Amniotic epithelial cell (primary cell): ENCODE data around the gene CAGE1.

Experiments
- DNase-seq: peaks from one replicate; pipeline ENCODE4 v3.0.0-alpha.2; 2010; ENCODE audit warnings: low read depth

Gene CAGE1

DNA sequence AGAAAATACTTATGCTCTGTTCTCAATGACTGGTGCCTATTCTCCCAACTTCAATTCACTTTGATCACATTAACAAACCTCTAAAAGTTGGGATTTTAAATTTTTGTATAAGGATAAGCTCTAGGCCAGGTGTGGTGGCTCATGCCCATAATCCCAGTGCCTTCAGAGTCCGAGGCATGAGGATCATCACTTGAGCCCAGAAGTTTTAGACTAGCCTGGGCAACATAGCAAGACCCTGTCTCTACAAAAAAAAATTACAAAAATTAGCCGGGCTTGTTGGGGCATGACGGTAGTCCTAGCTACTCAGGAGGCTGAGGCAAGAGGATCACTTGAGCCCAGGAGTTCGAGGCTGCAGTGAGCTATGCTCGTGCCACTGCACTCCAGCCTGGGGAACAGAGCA, 80.5 kb downstream of the CAGE1 start:
- no peak for DNase-seq

GRCh38 chr6:7307533-7307932, 82.0 kb downstream of the CAGE1 start:
- no peak for DNase-seq

- no peak for DNase-seq
Measured at GRCh38 chr6:7304821-7305220, 84.7 kb downstream of the CAGE1 start.

DNA sequence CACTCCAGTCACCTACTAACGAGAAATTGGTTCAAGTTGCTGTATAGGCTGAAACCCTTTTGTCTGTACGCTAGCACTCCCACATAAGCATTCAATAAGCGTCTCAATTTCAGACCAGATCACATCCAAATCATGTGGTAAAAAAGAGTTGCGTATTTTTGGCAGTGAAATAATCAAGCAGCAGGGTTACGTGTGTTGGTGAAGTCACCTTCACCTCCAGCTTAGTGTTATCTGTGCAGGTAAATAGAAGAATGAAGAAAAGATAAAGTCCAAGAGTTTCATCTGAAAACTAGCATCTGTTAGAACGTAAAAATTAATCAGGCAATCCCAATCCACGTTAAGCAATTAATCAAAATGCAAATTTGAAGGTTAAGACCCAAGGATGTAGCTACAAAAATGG, 87.8 kb downstream of the CAGE1 start:
- no peak for DNase-seq

DNA sequence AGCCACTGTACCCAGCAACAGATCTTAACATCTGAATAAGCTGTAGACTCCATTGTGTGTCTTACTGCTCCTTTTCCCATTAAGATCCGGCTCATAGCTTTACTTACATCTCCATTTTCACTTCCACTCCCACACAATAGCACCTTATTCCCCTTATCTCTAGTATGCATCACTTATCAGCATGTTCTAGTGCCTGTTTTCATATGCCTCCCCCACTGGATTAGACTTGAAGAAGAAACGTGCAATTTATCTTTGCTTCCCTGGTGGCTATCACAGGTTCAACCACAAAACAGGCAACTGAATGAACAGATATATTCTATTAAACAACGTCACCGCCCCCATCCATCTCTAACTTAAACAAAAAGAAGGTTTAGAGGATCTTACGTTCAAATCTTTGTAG, 88.6 kb downstream of the CAGE1 start:
- DNase-seq, result peak; percentile 44

DNA sequence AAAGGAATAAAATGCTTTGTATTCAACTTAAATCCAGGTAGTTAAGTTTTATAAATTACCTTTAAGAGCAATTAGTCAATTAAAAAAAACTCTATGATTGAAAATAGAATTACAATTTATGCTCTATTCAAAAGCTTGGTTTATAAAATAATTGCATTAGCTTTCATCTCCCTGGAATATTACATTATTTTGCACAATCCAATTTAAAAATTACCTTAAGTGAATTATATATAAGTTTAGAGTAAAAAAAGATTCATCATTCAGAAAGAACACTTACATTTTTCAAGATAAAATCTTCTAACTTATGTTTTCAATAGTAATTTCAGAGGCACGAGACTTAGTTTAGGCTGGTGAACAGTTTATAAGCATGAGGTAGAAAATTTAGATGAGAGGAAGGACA, 91.4 kb downstream of the CAGE1 start:
- no peak for DNase-seq

GRCh38 chr6:7296602-7297001, 92.9 kb downstream of the CAGE1 start:
- no peak for DNase-seq

DNA sequence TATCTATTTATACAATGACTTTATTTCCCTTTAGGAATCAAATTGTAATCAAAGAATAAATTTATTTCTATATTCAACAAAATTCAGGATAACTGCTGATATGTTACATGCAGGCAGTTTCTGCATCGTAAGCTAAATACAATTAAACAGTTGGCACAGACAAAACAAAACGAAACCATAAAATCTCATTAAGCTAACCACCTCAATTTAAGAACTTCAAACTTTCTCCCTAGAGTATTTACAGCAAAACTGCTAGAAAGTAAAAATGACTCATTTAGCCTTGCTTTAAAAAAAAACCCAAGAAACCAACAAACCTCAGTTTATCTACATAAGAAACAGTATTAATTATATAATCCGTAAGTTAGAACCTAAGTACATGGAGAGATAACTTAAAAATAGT, 93.6 kb downstream of the CAGE1 start:
- no peak for DNase-seq

DNA sequence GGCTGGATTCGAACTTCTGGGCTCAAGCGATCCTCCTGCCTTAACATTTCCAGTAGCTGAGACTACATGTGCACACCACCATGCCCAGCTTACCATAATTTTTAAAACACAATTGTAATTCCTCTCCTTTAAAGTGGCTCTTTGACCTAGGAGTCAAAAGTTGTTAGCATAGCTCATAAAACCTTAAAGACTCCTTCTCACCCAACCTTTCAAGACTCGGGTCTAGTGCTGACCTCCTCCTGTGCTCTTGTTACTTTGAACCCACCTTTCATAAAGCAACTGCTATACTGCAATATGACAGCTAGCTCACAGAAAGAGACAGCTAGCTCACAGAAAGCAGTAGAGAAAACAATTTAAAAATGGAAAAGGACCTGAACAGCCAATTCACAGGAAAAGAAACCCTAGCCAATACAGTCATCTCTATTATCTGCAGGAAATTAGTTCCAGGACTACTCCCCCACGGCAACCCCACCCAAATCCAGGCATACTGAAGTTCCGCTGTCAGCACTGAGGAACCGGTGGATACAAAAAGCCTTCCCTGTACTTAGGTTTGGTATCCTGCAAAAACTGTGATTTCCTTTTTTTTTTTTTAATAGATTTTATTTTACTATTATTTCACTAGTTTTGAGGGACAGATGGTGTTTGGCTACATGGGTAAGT, 96.8 kb downstream of the CAGE1 start:
- no peak for DNase-seq

DNA sequence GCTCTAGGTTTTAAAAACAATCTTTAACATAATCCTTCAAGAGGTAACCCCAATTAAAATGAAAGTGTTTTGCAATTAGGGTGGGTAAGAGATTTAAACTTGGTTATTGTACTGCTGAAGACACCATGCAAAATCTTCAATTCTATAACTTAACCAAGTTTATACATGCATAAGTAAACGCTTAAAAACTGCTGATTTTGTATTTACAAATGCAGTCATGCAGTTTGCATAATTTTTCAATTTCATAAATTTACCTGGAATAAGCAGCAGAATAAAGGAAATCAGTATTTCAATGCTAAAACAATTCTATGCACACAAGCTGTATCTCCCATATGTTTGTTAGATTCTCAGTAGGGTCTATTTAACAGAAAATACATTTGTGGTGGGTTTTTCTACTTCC, 99.5 kb downstream of the CAGE1 start:
- no peak for DNase-seq

DNA sequence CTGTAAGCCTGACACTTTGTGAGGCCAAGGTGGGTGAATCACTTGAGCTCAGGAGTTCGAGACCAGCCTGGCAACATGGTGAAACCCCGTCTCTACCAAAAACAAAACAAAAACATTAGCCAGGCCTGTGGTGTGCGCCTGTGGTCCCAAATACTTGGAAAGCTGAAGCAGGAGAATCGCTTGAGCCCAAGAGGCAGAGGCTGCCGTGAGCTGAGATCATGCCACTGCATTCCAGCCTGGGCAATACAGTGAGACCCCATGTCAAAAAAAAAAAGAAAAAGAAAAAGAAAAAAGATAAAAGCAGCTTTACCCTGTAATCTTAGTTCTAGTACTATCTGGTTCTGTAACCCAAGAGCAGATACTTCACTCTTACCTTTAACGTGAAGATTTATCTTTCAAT, 104.1 kb downstream of the CAGE1 start:
- no peak for DNase-seq

DNA sequence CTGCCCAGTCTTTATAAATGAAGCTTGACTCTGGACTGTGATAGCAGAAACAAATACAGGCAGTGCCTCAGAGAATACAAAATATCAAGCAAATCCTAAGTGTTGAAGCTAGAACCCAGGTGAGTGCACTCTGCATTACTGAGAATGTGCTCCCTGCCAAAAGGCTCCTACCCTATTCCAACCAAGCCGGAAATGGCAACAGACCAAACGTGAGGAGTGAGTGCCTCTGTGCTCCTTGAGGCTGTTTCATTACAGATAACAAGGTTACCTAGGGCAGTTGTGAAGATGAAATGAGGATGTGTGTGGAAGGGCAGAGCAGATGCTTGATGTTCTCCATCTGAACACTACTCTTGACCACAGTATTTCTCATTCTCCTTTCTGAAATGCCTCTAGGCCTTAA, 105.9 kb downstream of the CAGE1 start:
- no peak for DNase-seq

DNA sequence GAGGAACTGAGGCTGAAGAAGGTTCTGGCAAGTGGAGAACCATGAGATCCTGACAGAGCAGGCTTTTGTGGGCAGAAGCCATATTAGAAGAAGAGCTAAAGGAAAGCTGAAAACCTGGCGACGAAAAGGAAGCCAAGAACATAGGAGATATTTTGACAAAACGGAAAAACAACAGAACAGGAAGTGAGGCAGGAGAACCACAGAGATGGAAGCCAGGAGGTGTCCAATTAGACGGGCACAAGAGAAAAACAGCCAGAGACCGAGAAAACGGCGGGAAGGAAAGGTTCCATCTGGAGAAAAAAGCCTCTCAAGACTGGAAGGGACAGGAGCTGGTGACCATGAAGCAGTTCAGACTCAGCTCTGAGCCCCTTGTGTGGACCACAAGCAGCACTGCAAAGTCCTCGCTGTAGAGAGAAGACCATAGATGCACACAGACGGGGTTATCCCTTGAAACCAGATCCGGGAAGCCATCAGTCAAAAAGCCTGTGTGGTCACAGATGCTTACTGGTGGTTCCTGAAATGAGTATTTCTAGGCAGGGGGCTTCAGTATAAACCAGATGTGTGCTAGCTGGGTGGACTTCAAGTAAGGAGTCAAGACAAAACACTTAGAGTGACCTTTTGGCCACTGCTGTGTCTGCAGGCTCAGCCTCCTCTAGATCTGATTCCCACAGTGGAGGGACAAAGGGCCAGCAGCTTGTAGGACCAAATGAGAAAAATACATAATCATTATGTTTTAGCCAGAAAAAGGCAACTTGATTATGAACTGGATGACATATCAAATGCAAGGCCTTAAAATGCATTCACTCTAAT, 107.2 kb downstream of the CAGE1 start:
- no peak for DNase-seq
